GM08714 (cell line): ENCODE results near the gene YDJC.
"Not testable (repeated sequence)": the region's sequence is repeated elsewhere in the genome, so short reads cannot be mapped to it uniquely, and the experiment has no call there.

Experiments
- H3K4me3 ChIP-seq: fragments of 200-500 bp; sonication (Bioruptor generic); 2 replicates; pipeline ENCODE4 v1.5.1; 2014; ENCODE audit warnings: mild to moderate bottlenecking, low read length, inconsistent platforms
- ZNF274 ChIP-seq: IDR thresholded peaks from 2 replicates; pipeline ENCODE4 v1.6.1; 2012; ENCODE audit warnings: mild to moderate bottlenecking, low read depth, low read length

Gene YDJC

GRCh38 chr22:21642584-21643448, 13.0 kb upstream of the YDJC start:
- no peak for TF ChIP-seq ZNF274
- peak overlapping the region; percentile 89 for H3K4me3 ChIP-seq

DNA sequence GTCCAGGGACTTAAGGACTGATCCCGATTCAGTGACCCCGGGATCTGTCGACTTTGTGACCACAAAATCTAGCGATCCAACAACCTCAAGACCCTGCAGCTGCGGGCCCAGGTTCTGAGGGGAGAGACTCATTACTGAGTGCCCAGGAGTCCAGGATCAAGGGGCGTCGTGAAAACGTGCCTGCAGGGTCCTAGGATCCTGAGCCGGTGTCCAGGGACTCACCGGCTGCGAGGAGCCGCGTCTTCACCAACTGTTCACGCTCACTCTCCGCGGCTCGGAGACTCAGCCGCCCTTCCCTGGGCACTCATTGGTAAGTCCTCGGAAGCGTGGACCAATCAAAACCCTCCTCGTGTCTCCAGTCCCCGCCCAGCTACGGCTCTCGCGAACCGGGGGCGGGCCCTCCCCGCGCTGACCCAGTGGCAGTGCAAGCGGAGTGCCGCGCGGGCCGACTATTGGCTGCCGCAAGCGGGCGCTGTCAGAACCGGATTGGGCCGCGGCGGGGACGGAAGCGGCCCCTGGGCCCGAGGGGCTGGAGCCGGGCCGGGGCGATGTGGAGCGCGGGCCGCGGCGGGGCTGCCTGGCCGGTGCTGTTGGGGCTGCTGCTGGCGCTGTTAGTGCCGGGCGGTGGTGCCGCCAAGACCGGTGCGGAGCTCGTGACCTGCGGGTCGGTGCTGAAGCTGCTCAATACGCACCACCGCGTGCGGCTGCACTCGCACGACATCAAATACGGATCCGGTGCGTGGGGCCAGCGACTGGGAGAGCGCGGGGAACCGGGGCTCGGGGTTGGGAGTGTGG, 12.2 kb upstream of the YDJC start, which contains the start of gene SDF2L1:
Gene SDF2L1 (plus strand): TSS at position 514 of the 795 bp plus-strand sequence. CDS start 35 bp downstream, at position 549.
- H3K4me3 ChIP-seq, result peak within 1 kb of the TSS; percentile 89
- TF ChIP-seq ZNF274, result no peak

GRCh38 chr22:21641417-21641788, 11.6 kb upstream of the YDJC start:
- peak overlapping the region; percentile 69; the same call in 1 of the 2 replicates for H3K4me3 ChIP-seq
- no peak for TF ChIP-seq ZNF274

GRCh38 chr22:21640810-21641209, 11.0 kb upstream of the YDJC start:
- no peak for TF ChIP-seq ZNF274

DNA sequence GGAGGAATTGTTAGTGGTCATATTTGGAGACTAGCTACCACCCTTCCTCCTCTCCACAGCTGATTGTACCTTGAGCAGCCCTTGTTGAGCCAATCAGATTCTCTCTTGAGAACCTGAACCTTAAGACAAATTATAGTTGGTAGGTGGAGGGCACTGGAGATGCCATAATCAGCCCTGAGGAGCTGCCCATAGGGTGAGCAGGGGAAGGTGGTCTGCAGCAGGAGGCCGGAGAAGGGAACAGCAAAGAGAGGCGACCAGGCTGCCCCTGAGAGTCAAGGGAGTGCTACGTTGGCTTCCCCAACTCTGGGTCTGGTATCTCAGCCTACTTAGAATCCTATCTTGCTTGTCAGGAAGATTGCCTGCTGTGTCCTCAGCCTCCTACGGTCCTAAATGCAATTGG, 9.5 kb upstream of the YDJC start:
- no peak for TF ChIP-seq ZNF274
- H3K4me3 ChIP-seq, result no peak overlapping the region

More at GRCh38 chr22:21640810-21641209, 11.0 kb upstream of the YDJC start:
- no peak overlapping the region for H3K4me3 ChIP-seq

DNA sequence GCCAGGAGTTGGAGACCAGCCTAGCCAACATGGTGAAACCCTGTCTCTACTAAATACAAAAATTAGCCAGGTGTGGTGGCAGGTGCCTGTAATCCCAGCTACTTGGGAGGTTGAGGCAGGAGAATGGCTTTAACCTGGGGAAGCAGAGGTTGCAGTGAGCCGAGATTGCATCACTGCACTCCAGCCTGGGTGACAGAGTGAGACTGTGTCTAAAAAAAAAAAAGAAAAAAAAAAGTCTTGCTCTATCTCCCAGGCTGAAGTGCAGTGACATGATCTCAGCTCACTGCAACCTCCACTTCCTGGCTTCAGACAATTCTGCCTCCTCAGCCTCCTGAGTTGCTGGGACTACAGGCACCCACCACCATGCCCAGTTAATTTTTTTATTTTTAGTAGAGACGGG, 7.6 kb upstream of the YDJC start:
- not testable (repeated sequence) for H3K4me3 ChIP-seq

DNA sequence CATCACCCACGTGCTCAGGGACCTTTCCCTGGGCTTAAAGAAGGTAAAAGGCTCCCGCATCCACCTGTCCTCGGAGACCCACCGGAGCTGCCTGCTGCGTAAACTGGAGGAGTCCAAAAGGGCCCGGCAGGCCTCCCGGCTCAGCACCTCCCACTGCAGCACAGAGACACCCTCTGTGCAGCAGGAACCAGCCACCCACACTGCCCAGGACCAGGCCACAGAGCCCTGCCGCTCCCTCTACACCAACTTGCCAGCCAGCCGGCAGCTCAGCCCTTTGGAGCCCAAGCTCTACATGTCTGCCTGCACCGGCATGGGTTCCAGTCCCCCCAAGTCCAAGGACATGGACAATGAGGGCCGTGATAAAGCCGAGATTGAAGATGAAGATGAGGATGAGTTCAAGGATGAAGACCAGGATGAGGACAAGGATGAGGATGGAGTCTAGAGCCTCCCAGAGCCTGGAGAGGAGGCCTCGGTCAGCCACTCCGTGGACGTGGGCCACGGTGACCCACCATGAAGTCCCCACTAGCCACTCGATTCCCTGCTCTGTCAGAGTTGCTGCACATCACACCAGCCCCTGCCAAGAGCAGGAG, 6.9 kb upstream of the YDJC start:
- no peak for TF ChIP-seq ZNF274

DNA sequence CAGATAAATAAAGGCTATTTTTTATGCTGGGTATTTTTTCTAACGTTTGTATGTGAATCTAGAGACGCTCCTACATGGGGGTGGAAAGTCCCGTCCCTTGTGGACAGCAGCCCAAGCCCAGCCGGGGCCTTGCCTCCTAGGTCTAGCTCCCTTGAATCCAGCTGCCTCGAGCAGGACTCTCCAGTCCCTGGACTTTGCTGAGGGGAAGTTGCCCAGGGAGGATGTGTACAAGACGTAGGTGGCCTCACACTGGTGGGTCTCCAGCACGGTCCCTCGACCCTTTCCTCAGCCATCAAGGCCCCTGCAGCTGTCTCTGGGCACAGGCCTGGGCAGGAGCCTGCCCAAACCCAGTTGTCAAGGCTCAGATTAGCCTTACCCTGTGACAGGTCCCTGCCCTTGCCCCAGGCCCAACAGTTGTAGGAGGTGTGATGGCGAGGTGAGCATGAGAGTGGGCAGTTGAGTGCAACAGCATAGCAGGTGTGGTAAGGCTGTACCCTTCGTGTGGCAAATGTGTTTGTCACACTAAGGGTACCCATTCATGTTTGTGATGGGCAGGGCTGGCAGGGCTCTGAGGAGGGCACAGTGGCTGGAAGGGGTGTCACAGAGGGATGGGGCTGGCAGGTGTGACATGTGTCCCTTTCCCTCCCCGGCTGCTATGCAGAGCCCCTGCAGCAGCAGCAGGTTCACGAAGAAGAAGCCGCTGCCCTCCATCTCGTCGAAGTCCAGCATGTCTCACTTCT, 6.1 kb upstream of the YDJC start:
- no peak for TF ChIP-seq ZNF274
- H3K4me3 ChIP-seq, result no peak overlapping the region

More for the DNA sequence above, 6.9 kb upstream of the YDJC start:
- H3K4me3 ChIP-seq, result no peak overlapping the region

DNA sequence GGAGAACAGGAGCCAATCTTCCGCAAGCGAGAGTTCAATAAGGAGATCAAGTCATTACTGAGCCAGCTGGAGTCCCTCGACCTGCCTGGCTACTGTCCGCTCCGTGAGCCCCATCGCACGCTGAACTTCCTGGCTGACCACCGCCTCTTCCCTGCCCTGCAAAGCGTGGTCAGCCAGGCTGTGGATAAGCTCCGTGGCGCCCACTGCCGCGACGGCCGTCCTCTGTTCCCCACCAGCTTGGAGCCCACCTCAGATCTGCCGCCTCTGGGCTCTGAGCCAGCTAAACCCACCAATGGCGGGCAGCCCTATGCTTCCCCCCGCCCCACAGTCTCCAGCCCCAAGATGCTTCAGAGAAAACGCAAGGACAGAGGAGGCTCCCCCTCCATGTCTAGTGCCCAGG, 5.0 kb upstream of the YDJC start:
- no peak for TF ChIP-seq ZNF274
- no peak overlapping the region for H3K4me3 ChIP-seq

DNA sequence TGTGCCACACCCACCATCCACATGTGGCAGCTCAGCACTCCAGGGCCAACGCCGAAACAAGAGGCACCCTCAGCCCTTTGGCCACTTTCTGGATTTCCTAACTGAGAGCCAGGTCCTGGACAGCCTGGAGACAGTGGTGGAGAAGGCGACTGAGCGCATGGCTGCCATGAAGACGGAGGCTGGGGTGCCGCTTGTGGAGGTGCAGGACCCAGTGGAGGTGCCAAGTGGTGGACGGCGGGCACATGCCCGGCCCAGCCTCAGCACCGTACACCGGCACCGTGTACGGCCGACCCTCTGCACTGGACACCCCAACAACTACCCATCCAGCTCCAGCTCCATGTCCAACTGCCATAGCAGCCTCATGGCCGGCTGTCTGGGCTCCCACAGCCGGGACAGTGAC, 4.3 kb upstream of the YDJC start:
- H3K4me3 ChIP-seq, result no peak overlapping the region
- TF ChIP-seq ZNF274, result no peak

DNA sequence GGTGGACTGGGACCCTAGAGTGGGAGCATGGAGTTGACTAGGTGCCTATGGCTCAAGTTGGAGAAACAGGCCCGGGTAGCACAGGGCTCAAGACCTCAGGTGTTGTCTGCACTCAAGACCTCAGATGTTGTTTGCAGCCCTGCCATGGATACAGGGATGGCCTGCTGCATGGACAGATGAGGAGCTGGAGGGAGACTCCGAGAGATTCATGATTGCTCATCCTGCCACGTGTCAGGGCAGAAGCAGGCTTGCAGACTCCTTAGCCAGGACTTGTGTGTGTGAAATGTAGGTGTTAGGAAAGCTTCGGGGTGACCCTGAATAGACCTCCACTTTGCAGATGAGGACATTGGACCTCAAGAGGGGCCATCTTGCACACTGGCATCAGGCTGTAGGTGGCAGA, 3.7 kb upstream of the YDJC start:
- TF ChIP-seq ZNF274, result no peak
- no peak overlapping the region for H3K4me3 ChIP-seq

DNA sequence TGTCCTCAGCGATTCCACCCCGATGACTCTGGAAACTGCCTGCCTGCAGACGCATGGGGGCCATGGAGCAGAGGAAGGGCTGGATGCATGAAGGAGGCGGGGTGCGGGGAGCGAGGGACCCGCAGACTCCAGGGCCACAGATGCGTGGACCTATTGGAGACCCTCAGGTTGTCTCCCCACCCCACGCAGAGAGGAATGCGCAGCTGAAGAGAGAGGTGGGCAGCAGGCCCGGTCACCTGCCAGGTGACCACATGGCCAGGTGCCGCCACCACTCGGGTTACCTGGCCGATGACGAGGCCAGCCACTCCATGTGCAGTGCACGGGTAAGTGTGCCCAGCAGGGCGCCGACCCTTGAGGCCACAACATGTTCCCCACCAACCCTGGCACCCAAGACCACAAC, 3.1 kb upstream of the YDJC start:
- H3K4me3 ChIP-seq, result no peak overlapping the region
- no peak for TF ChIP-seq ZNF274

DNA sequence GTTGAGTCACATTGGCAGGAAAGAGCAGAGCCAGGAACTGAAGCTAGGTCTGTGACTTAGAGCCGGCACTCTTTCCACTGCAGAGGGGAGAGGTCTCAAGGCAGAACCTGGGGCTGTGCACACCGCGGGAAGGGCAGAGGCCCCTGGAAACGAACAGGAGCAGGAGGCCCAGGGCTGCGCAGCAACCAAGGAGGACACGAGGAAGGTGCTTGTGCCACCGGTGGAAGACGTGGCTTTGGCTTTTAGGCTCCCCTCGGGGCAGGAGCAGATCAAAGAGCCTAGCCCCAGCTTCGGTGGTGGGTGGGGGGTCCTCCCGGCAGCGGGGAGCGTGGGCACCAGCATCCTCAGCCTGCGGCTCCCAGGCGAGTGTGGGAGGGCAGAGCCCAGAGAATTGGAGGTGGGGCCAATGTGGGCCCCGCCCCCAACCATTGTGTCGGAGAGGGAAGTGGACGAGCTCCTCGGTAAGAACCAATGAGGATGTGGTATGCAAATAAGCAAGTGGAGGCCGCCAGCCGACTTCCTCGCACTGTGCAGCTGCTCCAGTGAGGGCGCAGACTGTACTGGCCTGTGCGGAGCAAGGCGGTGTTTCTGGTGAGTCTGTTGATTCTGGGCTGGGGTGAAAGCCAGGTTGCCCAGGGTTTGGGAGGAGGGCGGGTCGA, 2.5 kb upstream of the YDJC start, which contains the start of gene CCDC116:
Gene CCDC116 (plus strand): TSS at position 524 of the 659 bp plus-strand sequence. CDS start 422 bp downstream, outside the sequence.
- no peak within 1 kb of the TSS for H3K4me3 ChIP-seq

More for the DNA sequence above, 2.5 kb upstream of the YDJC start, which contains the start of gene CCDC116:
- no peak for TF ChIP-seq ZNF274
